Panc1 (cell line): ENCODE measurements around the gene DPP4. TPM values are rescaled to one million over a fixed set of nuclear protein-coding genes. Genes with fewer than 3 reads are reported as not detected.

ENCODE experiments used
- ATAC-seq: fragments of 200-7000 bp; cut with Tn5 transposase; 2 replicates; pipeline ENCODE4 v1.9.1; 2020; ENCODE audit warnings: mild to moderate bottlenecking, moderate library complexity
- BruUV-seq: library from RNA; stranded (reverse); fragments of 400-500 nt; replicated peaks from 2 replicates; lab custom pipeline; 2021; lab: Mats Ljungman, UMichigan
- CTCF ChIA-PET: fragments of 300-600 bp; sonication (Branson Sonifier 250); formaldehyde crosslinking; loops from one replicate; lab custom pipeline; 2022; ENCODE audit warnings: antibody characterized with exemption; lab: Charles Lee
- POLR2A ChIA-PET: fragments of 300-600 bp; sonication (Branson Sonifier 250); formaldehyde crosslinking; loops from one replicate; lab custom pipeline; 2022; ENCODE audit warnings: antibody characterized with exemption; lab: Charles Lee
- DNase-seq: peaks from one replicate; pipeline ENCODE4 v3.0.0-alpha.2; 2010; ENCODE audit warnings: low read depth, low spot score
- H3K27ac ChIP-seq: 2 replicates; pipeline ENCODE4 v1.5.1; 2011; ENCODE audit warnings: mild to moderate bottlenecking, low read length, inconsistent platforms
- H3K27me3 ChIP-seq: fragments of 200-500 bp; sonication (Bioruptor generic); 2 replicates; pipeline ENCODE4 v1.6.0; 2014; ENCODE audit warnings: low read length, inconsistent platforms; ENCODE audit not compliant: control insufficient read depth, insufficient read depth
- H3K36me3 ChIP-seq: fragments of 200-500 bp; sonication (Bioruptor generic); 2 replicates; pipeline ENCODE4 v1.5.1; 2014; ENCODE audit warnings: inconsistent platforms, mild to moderate bottlenecking, low read length, moderate library complexity; ENCODE audit not compliant: control insufficient read depth, insufficient read depth
- H3K4me1 ChIP-seq: 2 replicates; pipeline ENCODE4 v1.5.1; 2011; ENCODE audit warnings: inconsistent platforms, mild to moderate bottlenecking, low read length, moderate library complexity; ENCODE audit not compliant: control insufficient read depth, insufficient read depth
- H3K4me3 ChIP-seq, 2 experiments: 2 replicates each; pipeline ENCODE4 v1.5.1; 2011 to 2012; ENCODE audit warnings: low read depth in 2 of 2, low read length in 2 of 2, mild to moderate bottlenecking in 2 of 2, inconsistent platforms in 1 of 2, moderate library complexity in 1 of 2
- H3K9me3 ChIP-seq: fragments of 200-500 bp; sonication (Bioruptor generic); 2 replicates; pipeline ENCODE4 v1.5.1; 2014; ENCODE audit warnings: low read depth, mild to moderate bottlenecking, inconsistent platforms, low read length, moderate library complexity; ENCODE audit not compliant: control insufficient read depth, insufficient read depth
- POLR2AphosphoS5 ChIP-seq: IDR thresholded peaks from 2 replicates; pipeline ENCODE4 v1.6.1; 2012; ENCODE audit warnings: mild to moderate bottlenecking, low read depth, low read length, moderate library complexity
- REST ChIP-seq, 2 experiments: IDR thresholded peaks; 2 replicates each; pipeline ENCODE4 v1.6.1; 2011 to 2012; ENCODE audit warnings: low read depth in 2 of 2, control low read depth in 1 of 2, low read length in 1 of 2, mild to moderate bottlenecking in 1 of 2, moderate library complexity in 1 of 2; ENCODE audit not compliant: insufficient read depth in 1 of 2
- SIN3A ChIP-seq: IDR thresholded peaks from 2 replicates; pipeline ENCODE4 v1.6.1; 2012; ENCODE audit warnings: low read depth, mild to moderate bottlenecking, low read length, moderate library complexity, borderline replicate concordance; ENCODE audit not compliant: insufficient read depth
- TCF7L2 ChIP-seq: IDR thresholded peaks from 2 replicates; pipeline ENCODE4 v1.6.1; 2011; ENCODE audit warnings: mild to moderate bottlenecking, low read depth, low read length, inconsistent platforms
- in situ Hi-C: cut with HindIII; loops from 2 replicates; pipeline ENCODE4 v1.10.0; 2016; ENCODE audit warnings: low sequenced_read_pairs, low pct_unique_long_range_greater_than_20kb
- intact Hi-C: fragments of 100-400 bp; cut with micrococcal nuclease; formaldehyde crosslinking; loops from one replicate; pipeline ENCODE4 v1.10.0; 2022; ENCODE audit not compliant: unreplicated experiment
- total RNA-seq: library from RNA; stranded (reverse); gene quantifications from one replicate; pipeline ENCODE4 v1.2.1, GENCODE V29; 2021; ENCODE audit not compliant: unreplicated experiment
- TF ChIP-seq, protein P1 (sequence below): fragments of 450-650 bp; IDR thresholded peaks from 2 replicates; pipeline ENCODE4 v1.5.1; 2017; ENCODE audit warnings: mild to moderate bottlenecking

DPP4 gene
- total RNA-seq, 1 experiment from 2014 or later: 0.23 TPM

DNA sequence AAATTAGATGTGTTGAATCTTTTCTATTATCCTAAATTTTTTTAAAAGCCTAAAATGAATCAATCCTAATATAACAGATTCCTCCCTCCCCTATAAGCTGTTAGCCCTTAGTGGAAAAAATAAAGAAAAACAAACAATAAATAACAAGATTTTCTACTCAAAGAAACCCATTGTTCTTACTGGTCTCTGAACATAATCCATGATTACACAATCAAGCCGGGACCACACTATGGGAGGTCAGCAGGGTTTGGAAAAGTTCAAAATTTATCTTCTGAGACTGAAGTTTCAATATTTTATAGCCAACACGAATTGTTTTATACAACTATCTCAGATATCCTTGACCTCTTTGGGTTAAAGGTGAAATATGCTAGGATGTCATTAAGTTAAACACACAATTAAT is 57.9 kb downstream of the DPP4 start:
- no peak overlapping the region for H3K27ac ChIP-seq
- no peaks in the 10 kb centered on the region for H3K9me3 ChIP-seq
- H3K36me3 ChIP-seq: no peaks in the 10 kb centered on the region
- no peak for ATAC-seq
- POLR2A ChIA-PET: no interaction called here
- peaks cover 2% of the 10 kb centered on the region; the same call in 1 of the 2 replicates for H3K27me3 ChIP-seq
- in situ Hi-C loops (no loop called here), intact Hi-C loops (no loop called here)
- no peak overlapping the region for H3K4me3 ChIP-seq
- CTCF ChIA-PET: no interaction called here
- H3K4me1 ChIP-seq: no peaks in the 10 kb centered on the region
- TF ChIP-seq REST (IDR thresholded peaks at IDR 0.05; ENCODE audit: insufficient read depth in 1 of 2, low read depth in 2 of 2, low read length in 1 of 2) (no peak), SIN3A (no peak), POLR2AphosphoS5 (no peak), TCF7L2 (no peak)
- TF ChIP-seq, protein P1, sequence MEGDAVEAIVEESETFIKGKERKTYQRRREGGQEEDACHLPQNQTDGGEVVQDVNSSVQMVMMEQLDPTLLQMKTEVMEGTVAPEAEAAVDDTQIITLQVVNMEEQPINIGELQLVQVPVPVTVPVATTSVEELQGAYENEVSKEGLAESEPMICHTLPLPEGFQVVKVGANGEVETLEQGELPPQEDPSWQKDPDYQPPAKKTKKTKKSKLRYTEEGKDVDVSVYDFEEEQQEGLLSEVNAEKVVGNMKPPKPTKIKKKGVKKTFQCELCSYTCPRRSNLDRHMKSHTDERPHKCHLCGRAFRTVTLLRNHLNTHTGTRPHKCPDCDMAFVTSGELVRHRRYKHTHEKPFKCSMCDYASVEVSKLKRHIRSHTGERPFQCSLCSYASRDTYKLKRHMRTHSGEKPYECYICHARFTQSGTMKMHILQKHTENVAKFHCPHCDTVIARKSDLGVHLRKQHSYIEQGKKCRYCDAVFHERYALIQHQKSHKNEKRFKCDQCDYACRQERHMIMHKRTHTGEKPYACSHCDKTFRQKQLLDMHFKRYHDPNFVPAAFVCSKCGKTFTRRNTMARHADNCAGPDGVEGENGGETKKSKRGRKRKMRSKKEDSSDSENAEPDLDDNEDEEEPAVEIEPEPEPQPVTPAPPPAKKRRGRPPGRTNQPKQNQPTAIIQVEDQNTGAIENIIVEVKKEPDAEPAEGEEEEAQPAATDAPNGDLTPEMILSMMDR: no peak
- BruUV-seq: no TSS peak
- DNase-seq: no peak

- H3K9me3 ChIP-seq: no peaks in the 10 kb centered on the region
- intact Hi-C loops: no loop called here
- no peaks in the 10 kb centered on the region for H3K36me3 ChIP-seq
- H3K4me3 ChIP-seq: no peak overlapping the region
- no TSS peak for BruUV-seq
- in situ Hi-C loops: no loop called here
- ChIA-PET CTCF (no interaction called here), POLR2A (no interaction called here)
- H3K4me1 ChIP-seq: no peaks in the 10 kb centered on the region
- no peak overlapping the region for H3K27ac ChIP-seq
- TF ChIP-seq, protein P1: no peak
- no peak for TF ChIP-seq REST (IDR thresholded peaks at IDR 0.05; ENCODE audit: insufficient read depth in 1 of 2, low read depth in 2 of 2, low read length in 1 of 2)
- TF ChIP-seq SIN3A: no peak
- TF ChIP-seq POLR2AphosphoS5: no peak
- no peak for TF ChIP-seq TCF7L2
- H3K27me3 ChIP-seq: peaks cover 2% of the 10 kb centered on the region; the same call in 1 of the 2 replicates
- DNase-seq (no peak), ATAC-seq (no peak)
These were observed 59.3 kb downstream of the DPP4 start for GRCh38 chr2:162014751-162015150.
